Measurements from ENCODE around the gene HMCN1. TPM values are rescaled to one million over a fixed set of nuclear protein-coding genes. Genes with fewer than 3 reads are reported as not detected.

HMCN1 gene
- total and polyA plus RNA-seq, 4 donors = 3.2 to 149 (median 15.4) TPM

DNA sequence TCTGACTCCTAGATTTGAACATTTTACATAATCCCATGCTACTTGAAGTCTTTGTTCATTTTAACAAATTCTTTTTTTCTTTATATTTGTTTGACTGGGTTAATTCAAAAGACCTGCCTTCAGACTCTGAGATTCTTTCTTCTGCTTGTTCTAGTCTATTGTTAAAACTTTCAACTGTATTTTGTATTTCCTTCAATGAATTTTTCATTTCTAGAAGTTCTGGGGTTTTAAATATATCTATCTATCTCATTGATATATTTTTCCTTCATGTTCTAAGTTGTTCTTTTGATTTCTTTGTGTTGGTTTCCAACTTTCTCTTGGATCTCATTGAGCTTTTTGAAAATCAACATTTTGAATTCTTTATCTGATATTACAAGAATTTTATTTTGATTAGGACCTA is 64.3 kb downstream of the HMCN1 start:
- Histone ChIP-seq H3K27me3 (ENCODE audit: control insufficient read depth in 3 of 3, insufficient read depth in 3 of 3, low read length in 2 of 3) (no peaks in the 10 kb centered on the region), H3K4me1 (ENCODE audit: control insufficient read depth in 5 of 5, insufficient read depth in 5 of 5, low read length in 5 of 5) (no peaks in the 10 kb centered on the region), H3K4me3 (no peak overlapping the region), H3K9me3 (ENCODE audit: control insufficient read depth in 4 of 4, insufficient read depth in 3 of 4, low read length in 3 of 4) (peaks cover 0 to 6% (median 3%) of the 10 kb centered on the region in 4 donors), H3K27ac (ENCODE audit: low read depth in 1 of 2, low read length in 1 of 2) (no peak overlapping the region), H3K9ac (ENCODE audit: insufficient read depth in 1 of 2, low read length in 2 of 2) (no peak overlapping the region), H3K36me3 (ENCODE audit: control insufficient read depth in 4 of 4, insufficient read depth in 4 of 4, low read length in 4 of 4) (peaks cover 0 to 2% (median 0%) of the 10 kb centered on the region in 4 donors)
- DNase-seq = no peak
- TF ChIP-seq, protein P1, sequence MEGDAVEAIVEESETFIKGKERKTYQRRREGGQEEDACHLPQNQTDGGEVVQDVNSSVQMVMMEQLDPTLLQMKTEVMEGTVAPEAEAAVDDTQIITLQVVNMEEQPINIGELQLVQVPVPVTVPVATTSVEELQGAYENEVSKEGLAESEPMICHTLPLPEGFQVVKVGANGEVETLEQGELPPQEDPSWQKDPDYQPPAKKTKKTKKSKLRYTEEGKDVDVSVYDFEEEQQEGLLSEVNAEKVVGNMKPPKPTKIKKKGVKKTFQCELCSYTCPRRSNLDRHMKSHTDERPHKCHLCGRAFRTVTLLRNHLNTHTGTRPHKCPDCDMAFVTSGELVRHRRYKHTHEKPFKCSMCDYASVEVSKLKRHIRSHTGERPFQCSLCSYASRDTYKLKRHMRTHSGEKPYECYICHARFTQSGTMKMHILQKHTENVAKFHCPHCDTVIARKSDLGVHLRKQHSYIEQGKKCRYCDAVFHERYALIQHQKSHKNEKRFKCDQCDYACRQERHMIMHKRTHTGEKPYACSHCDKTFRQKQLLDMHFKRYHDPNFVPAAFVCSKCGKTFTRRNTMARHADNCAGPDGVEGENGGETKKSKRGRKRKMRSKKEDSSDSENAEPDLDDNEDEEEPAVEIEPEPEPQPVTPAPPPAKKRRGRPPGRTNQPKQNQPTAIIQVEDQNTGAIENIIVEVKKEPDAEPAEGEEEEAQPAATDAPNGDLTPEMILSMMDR (IDR thresholded peaks at IDR 0.05; ENCODE audit: control extremely low read depth, extremely low read depth) = no peak
- no peak for ATAC-seq (ENCODE audit: insufficient read depth, low FRiP score)

DNA sequence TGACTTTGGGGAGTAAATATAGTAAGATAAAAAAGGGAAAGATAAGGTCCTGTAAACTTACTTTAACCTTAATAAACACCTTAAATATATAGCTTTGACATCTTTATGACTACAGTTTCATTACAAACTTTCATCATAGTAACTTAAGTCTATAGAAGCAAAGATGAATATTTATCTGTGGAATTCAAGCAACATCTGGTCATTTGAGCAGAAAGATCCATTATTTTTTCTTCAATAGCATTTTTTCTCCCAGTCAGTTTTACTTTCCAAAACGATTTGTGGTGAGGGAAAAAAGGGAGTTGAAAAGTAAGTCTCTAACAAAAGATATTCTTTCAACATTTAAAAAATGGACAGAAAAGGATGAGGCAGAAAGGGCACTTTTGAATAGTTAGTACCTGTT is 69.0 kb downstream of the HMCN1 start:
- Histone ChIP-seq H3K4me3 (no peak overlapping the region), H3K4me1 (ENCODE audit: control insufficient read depth in 5 of 5, insufficient read depth in 5 of 5, low read length in 5 of 5) (no peaks in the 10 kb centered on the region), H3K27me3 (ENCODE audit: control insufficient read depth in 3 of 3, insufficient read depth in 3 of 3, low read length in 2 of 3) (no peaks in the 10 kb centered on the region), H3K36me3 (ENCODE audit: control insufficient read depth in 4 of 4, insufficient read depth in 4 of 4, low read length in 4 of 4) (no peaks in the 10 kb centered on the region), H3K9ac (ENCODE audit: insufficient read depth in 1 of 2, low read length in 2 of 2) (no peak overlapping the region), H3K27ac (ENCODE audit: low read depth in 1 of 2, low read length in 1 of 2) (no peak overlapping the region), H3K9me3 (ENCODE audit: control insufficient read depth in 4 of 4, insufficient read depth in 3 of 4, low read length in 3 of 4) (peaks cover 0 to 6% (median 0%) of the 10 kb centered on the region in 4 donors)
- 64 to 78% methylated on average over 1 of the region's 1 CpG for WGBS, 2 donors
- TF ChIP-seq, protein P1 (IDR thresholded peaks at IDR 0.05; ENCODE audit: control extremely low read depth, extremely low read depth) = no peak
- DNase-seq (no peak), ATAC-seq (ENCODE audit: insufficient read depth, low FRiP score) (no peak)

DNA sequence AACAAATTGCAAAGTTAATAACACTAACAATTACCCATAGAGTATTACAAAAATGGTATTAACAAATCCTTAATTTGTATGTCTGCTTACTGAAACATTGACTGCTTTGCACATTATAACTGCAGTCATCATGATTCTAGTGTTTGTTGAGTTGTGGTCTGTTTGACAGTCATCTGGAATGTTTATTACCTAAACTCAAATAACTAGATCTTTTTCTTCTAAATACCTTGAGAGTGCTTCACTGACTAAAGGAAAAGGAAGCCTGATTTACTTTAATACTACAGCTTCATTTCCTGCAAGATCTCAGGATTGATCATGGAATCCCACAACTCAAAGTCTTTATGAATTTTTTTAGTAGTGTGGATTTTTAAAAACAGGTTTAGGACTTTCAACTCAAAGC is 70.0 kb downstream of the HMCN1 start:
- H3K36me3 ChIP-seq (ENCODE audit: control insufficient read depth in 4 of 4, insufficient read depth in 4 of 4, low read length in 4 of 4) = no peaks in the 10 kb centered on the region
- H3K4me1 ChIP-seq (ENCODE audit: control insufficient read depth in 5 of 5, insufficient read depth in 5 of 5, low read length in 5 of 5) = no peaks in the 10 kb centered on the region
- H3K9ac ChIP-seq (ENCODE audit: insufficient read depth in 1 of 2, low read length in 2 of 2) = no peak overlapping the region
- DNase-seq = no peak
- H3K9me3 ChIP-seq (ENCODE audit: control insufficient read depth in 4 of 4, insufficient read depth in 3 of 4, low read length in 3 of 4) = peaks cover 0 to 4% (median 0%) of the 10 kb centered on the region in 4 donors
- no peaks in the 10 kb centered on the region for H3K27me3 ChIP-seq (ENCODE audit: control insufficient read depth in 3 of 3, insufficient read depth in 3 of 3, low read length in 2 of 3)
- ATAC-seq (ENCODE audit: insufficient read depth, low FRiP score) = no peak
- no peak overlapping the region for H3K27ac ChIP-seq (ENCODE audit: low read depth in 1 of 2, low read length in 1 of 2)
- TF ChIP-seq, protein P1 (IDR thresholded peaks at IDR 0.05; ENCODE audit: control extremely low read depth, extremely low read depth) = no peak
- H3K4me3 ChIP-seq = no peak overlapping the region

DNA sequence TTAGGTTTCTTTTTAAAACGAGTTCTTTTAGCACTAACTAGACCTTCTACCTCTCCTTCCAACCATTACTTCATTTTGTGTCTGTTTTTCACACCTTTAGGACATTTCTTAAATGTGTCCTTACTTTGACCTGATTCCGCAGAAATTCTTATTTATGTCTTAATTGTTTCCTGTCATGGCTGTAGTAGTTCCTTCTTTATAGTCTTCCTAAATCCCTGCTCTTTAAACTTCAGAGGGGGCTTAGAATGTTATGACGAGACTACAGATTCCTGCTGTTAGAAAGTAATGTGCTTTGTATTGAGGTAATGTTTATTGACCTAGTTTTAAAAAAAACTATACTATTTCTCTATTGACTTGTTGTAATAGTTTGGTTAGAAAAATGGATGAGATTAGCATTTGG is 70.4 kb downstream of the HMCN1 start:
- H3K36me3 ChIP-seq (ENCODE audit: control insufficient read depth in 4 of 4, insufficient read depth in 4 of 4, low read length in 4 of 4) = no peaks in the 10 kb centered on the region
- no peaks in the 10 kb centered on the region for H3K4me1 ChIP-seq (ENCODE audit: control insufficient read depth in 5 of 5, insufficient read depth in 5 of 5, low read length in 5 of 5)
- ATAC-seq (ENCODE audit: insufficient read depth, low FRiP score) (no peak), DNase-seq (no peak)
- WGBS, 2 donors = 31 to 58% methylated on average over 3 of the region's 3 CpGs
- TF ChIP-seq, protein P1 (IDR thresholded peaks at IDR 0.05; ENCODE audit: control extremely low read depth, extremely low read depth) = no peak
- H3K27ac ChIP-seq (ENCODE audit: low read depth in 1 of 2, low read length in 1 of 2) = no peak overlapping the region
- no peak overlapping the region for H3K4me3 ChIP-seq
- no peaks in the 10 kb centered on the region for H3K9me3 ChIP-seq (ENCODE audit: control insufficient read depth in 4 of 4, insufficient read depth in 3 of 4, low read length in 3 of 4)
- no peaks in the 10 kb centered on the region for H3K27me3 ChIP-seq (ENCODE audit: control insufficient read depth in 3 of 3, insufficient read depth in 3 of 3, low read length in 2 of 3)
- no peak overlapping the region for H3K9ac ChIP-seq (ENCODE audit: insufficient read depth in 1 of 2, low read length in 2 of 2)

All from lung (tissue), 12 donors.